Heart right ventricle (tissue), 16 donors: Measurements from ENCODE around the gene STYXL2. TPM values are rescaled to one million over a fixed set of nuclear protein-coding genes. Genes with fewer than 3 reads are reported as not detected.
A peak's percentile ranks its signal among the peaks of the same experiment; 100 is the strongest.

Source experiments
- ATAC-seq, 8 donors: fragments of 200-7000 bp; cut with Tn5 transposase; one replicate each; pipeline ENCODE4 v1.9.1; 2020; ENCODE audit warnings: mild to moderate bottlenecking in 8 of 8, moderate library complexity in 8 of 8, moderate number of reproducible peaks in 1 of 8
- DNase-seq, 2 donors: peaks; one replicate each; pipeline ENCODE4 v3.0.0-alpha.2; 2020
- H3K27ac ChIP-seq, 10 donors: fragments of 200-600 bp; sonication (generic) in 2 of 10; one replicate each; pipeline versions ENCODE4 v1.5.0 to v1.8.0; 2020 to 2022; ENCODE audit warnings: mild to moderate bottlenecking in 3 of 10
- H3K27me3 ChIP-seq, 7 donors: fragments of 200-600 bp; one replicate each; pipeline ENCODE4 v1.8.0; 2021 to 2022; ENCODE audit warnings: mild to moderate bottlenecking in 2 of 7
- H3K36me3 ChIP-seq, 9 donors: fragments of 200-600 bp; sonication (generic) in 1 of 9; one replicate each; pipeline versions ENCODE4 v1.5.0 to v1.8.0; 2020 to 2022; ENCODE audit warnings: mild to moderate bottlenecking in 2 of 9
- H3K4me1 ChIP-seq, 9 donors: fragments of 200-600 bp; sonication (generic) in 1 of 9; one replicate each; pipeline versions ENCODE4 v1.5.0 to v1.8.0; 2020 to 2022; ENCODE audit warnings: mild to moderate bottlenecking in 4 of 9
- H3K4me3 ChIP-seq, 10 donors: fragments of 200-600 bp; sonication (generic) in 2 of 10; one replicate each; pipeline versions ENCODE4 v1.5.0 to v1.8.0; 2020 to 2022; ENCODE audit warnings: mild to moderate bottlenecking in 7 of 10, moderate library complexity in 2 of 10
- H3K9me3 ChIP-seq, 11 donors: fragments of 200-600 bp in 10 of 11; sonication (generic) in 2 of 11; one replicate each; pipeline versions ENCODE4 v1.5.0 to v1.8.0; 2013 to 2022; ENCODE audit warnings: mild to moderate bottlenecking in 2 of 11, control low read depth in 1 of 11, moderate library complexity in 1 of 11
- CTCF ChIP-seq, 9 donors: fragments of 200-600 bp; sonication (generic) in 2 of 9; IDR thresholded peaks; one replicate each; pipeline versions ENCODE4 v1.5.0 to v1.8.0; 2021 to 2022; ENCODE audit warnings: antibody characterized with exemption in 9 of 9, mild to moderate bottlenecking in 5 of 9, moderate library complexity in 1 of 9
- WGBS, 2 donors: extraction: QIAGEN DNeasy Blood & Tissue Kit; methylation state at CpG; one replicate each; pipeline ENCODE4 v1.1.7; 2013; ENCODE audit warnings: inconsistent platforms in 1 of 2; 5-methylcytosine and 5-hydroxymethylcytosine counted together
- intact Hi-C, 10 donors: fragments of 100-400 bp; cut with DNase I; formaldehyde crosslinking; loops; one replicate each; pipeline versions ENCODE4 v1.11.1 to v1.14.2; 2022
- polyA plus RNA-seq, 2 donors: library from polyadenylated mRNA; stranded (reverse); fragments of 200-250 nt; gene quantifications; one replicate each; pipeline ENCODE4 v1.2.3, GENCODE V29; 2013
- total RNA-seq, 10 donors: library from RNA; stranded (reverse); fragmentation: NEBNext Ultra II Directional in 3 of 10; extraction: Animal tissue kit (Norgen Biotek cat#: 25700) in 3 of 10; gene quantifications; one replicate each; pipeline versions ENCODE4 v1.2.1 to v1.2.4, GENCODE V29; 2021 to 2023
- donor health status: Arrhythmogenic right ventricular cardiomyopathy.
- donor health status: ischemic (EF 13 %, LVEDD 7.1; RV severe dilation, severe dysfunction).
- donor health status: healthy with polysubstance abuse.
- donor health status: DM: no; HTN: yes; CAD: no.
- donor health status: DM: no; HTN: no; CAD: no.
- donor health status: ischemic (EF 25% LVEDD 6.9; RV normal size, moderate dysfunction).
- donor health status: ischemic (EF 25% LVEDD 5.7; RV mildly dilated, moderate dysfunction).
- donor health status: healthy.
- donor health status: DM: yes; HTN: yes; CAD: no.
- donor health status: Ischemic cardiomyopathy.
- donor health status: ischemic (EF 35%, LVEDD 5.7; RV mildly dilated, moderate dysfunction).
- donor health status: nonischemic (EF 11% LVEDD 7.7; RV severe dilation, severe dysfunction).
- donor health status: DM: yes; HTN: yes; CAD: no.
- donor health status: PGD.
- donor health status: ischemic (EF 29% LVEDD 5.4; RV normal size, mild dysfunction).
- donor health status: nonischemic (EF 23%, LVEDD 6.1; RV moderate dilation, normal function).

Gene STYXL2
- total and polyA plus RNA-seq, 12 donors = 32.4 to 638 (median 205) TPM

GRCh38 chr1:167077128-167077867 is 16.6 kb upstream of the STYXL2 start:
- Histone ChIP-seq H3K27me3 (peaks cover 0 to 4% (median 0%) of the 10 kb centered on the region in 7 donors), H3K27ac (peak overlapping the region in 1 of 10 donors; percentile 39), H3K9me3 (no peaks in the 10 kb centered on the region), H3K4me1 (peaks cover 0 to 22% (median 0%) of the 10 kb centered on the region in 9 donors), H3K4me3 (no peak overlapping the region), H3K36me3 (no peaks in the 10 kb centered on the region)
- DNase-seq = no peak
- ATAC-seq = peak in 2 of 8 donors; percentile 27 to 43
- intact Hi-C loops = loop anchor here in 1 of 10 donors (10.0 kb wide), 1 partner anchor 138 kb away; no protein-coding TSS in a partner anchor
- no peak for TF ChIP-seq CTCF (IDR thresholded peaks at IDR 0.05)
- 76 to 88% methylated on average over 3 of the region's 3 CpGs for WGBS, 2 donors

- Histone ChIP-seq H3K4me1 (peaks cover 0 to 27% (median 3%) of the 10 kb centered on the region in 9 donors), H3K36me3 (no peaks in the 10 kb centered on the region), H3K27ac (peak overlapping the region in 3 of 10 donors; percentile 25 to 39 (median 36)), H3K27me3 (peaks cover 0 to 4% (median 0%) of the 10 kb centered on the region in 7 donors), H3K9me3 (no peaks in the 10 kb centered on the region), H3K4me3 (no peak overlapping the region)
- peak in 7 of 8 donors; percentile 36 to 80 (median 69) for ATAC-seq
- intact Hi-C loops = loop anchor here in 1 of 10 donors (10.0 kb wide), 1 partner anchor 137 kb away; no protein-coding TSS in a partner anchor
- TF ChIP-seq CTCF (IDR thresholded peaks at IDR 0.05) = no peak
- no peak for DNase-seq
These were observed 16.0 kb upstream of the STYXL2 start for GRCh38 chr1:167077868-167078210.

GRCh38 chr1:167081594-167082156 is 12.2 kb upstream of the STYXL2 start:
- Histone ChIP-seq H3K36me3 (no peaks in the 10 kb centered on the region), H3K4me1 (peaks cover 0 to 64% (median 14%) of the 10 kb centered on the region in 9 donors), H3K27ac (peak overlapping the region in 1 of 10 donors; percentile 70), H3K4me3 (no peak overlapping the region), H3K27me3 (peaks cover 0 to 4% (median 0%) of the 10 kb centered on the region in 7 donors), H3K9me3 (no peaks in the 10 kb centered on the region)
- TF ChIP-seq CTCF (IDR thresholded peaks at IDR 0.05) = no peak
- DNase-seq (no peak), ATAC-seq (no peak)
- intact Hi-C loops = loop anchor here in 2 of 10 donors (5.0 kb wide), 2 partner anchors 36 to 361 kb away; no protein-coding TSS in a partner anchor
- 84 to 87% methylated on average over 8 of the region's 8 CpGs for WGBS, 2 donors

GRCh38 chr1:167082511-167083027 is 11.3 kb upstream of the STYXL2 start:
- H3K4me3 ChIP-seq = no peak overlapping the region
- intact Hi-C loops = loop anchor here in 2 of 10 donors (5.0 kb wide), 2 partner anchors 35 to 360 kb away; no protein-coding TSS in a partner anchor
- peak overlapping the region in 5 of 10 donors; percentile 22 to 70 (median 64) for H3K27ac ChIP-seq
- no peaks in the 10 kb centered on the region for H3K9me3 ChIP-seq
- H3K4me1 ChIP-seq = peaks cover 0 to 58% (median 14%) of the 10 kb centered on the region in 9 donors
- ATAC-seq (peak in 7 of 8 donors; percentile 15 to 62 (median 46)), DNase-seq (no peak)
- WGBS, 2 donors = 64 to 71% methylated on average over 11 of the region's 11 CpGs
- H3K27me3 ChIP-seq = peaks cover 0 to 4% (median 0%) of the 10 kb centered on the region in 7 donors
- H3K36me3 ChIP-seq = no peaks in the 10 kb centered on the region
- TF ChIP-seq CTCF (IDR thresholded peaks at IDR 0.05) = no peak
